HG02884 (cell line): ENCODE data around the gene CBFA2T2.

ENCODE experiments used
- ATAC-seq: cut with Tn5 transposase; IDR thresholded peaks from one replicate; pipeline ENCODE4 v1.9.1; 2021; ENCODE audit warnings: mild to moderate bottlenecking, moderate library complexity; ENCODE audit not compliant: unreplicated experiment

Gene CBFA2T2

DNA sequence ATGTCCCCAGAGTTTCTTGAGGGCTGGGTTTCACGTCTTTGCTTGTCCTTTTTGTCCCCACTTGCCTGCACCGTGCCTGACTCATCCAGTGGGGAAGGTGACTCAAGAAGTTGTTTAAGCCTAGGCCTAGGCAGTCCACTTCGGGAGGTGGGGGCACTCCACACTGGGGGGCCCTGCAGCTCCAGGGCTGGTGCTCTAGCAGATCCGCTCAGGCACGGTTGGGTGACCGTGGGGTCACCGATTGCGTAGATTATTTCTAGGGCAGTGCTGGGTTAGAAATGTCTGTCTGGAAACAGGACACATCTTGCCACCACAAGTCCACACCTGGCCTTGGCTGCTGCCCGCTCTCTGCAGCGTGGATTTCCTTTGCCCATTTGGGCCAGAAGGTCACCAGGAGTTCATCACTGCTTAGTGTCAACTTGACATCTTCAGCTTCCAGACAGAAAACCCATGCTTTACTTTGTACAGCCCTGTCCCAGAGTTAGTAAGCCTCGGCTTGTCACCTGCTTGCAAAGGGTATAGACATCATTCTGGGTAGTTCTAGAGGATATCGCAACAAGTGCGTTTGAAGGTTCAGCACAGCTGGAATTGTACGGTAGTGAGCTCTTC, 158.6 kb downstream of the CBFA2T2 start:
- no peak for ATAC-seq

DNA sequence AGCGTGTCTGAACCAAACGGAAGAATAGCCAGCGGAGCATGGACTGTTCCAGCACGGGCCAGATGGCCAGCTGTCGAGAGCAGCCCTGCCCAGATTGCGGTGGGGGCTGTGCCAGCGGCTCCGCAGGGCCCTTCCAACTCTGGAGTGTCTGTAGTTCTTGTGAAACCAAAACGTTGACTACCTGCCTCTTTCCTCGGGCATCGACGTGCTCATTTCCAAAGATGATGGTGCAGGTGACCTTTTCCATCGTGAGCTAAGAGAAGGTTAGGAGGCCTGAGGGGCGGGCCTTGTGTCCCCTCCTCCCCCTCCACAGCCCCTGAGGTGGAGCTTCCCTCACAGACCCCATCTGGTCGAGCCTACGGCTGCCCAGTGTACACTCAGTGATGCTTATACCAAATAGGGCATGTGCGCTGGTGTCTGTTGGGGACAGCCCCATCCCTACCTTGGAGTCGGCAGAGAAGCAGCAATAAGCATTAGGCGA, 159.3 kb downstream of the CBFA2T2 start:
- ATAC-seq = no peak

DNA sequence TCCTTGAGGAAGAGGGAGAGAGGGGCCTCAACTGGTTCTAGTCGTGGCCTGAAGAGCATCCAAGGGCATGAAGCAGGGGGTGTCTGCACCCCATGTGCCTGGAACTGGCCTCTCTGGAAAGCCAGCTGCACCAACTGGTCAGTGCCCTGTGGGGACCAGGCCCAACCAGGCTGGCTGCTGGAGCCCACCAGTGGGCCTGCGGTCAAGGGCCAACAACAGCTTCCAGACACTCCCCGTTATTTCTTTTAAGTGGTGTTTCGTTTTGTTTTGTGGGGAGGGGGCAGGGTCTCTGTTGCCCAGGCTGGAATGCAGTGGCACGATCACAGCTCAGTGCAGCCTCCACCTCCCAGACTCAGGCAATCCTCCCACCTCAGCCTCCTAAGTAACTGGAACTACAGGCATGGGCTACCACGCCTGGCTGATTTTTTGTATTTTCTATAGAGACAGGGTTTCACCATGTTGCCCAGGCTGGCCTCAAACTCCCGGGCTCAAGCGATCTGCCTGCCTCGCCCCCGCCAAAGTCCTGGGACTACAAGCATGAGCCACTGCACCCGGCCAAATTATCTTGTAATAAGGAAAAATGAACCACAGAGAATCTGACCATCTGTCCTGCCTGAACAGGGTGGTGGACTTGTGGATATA, 160.3 kb downstream of the CBFA2T2 start:
- ATAC-seq = no peak

DNA sequence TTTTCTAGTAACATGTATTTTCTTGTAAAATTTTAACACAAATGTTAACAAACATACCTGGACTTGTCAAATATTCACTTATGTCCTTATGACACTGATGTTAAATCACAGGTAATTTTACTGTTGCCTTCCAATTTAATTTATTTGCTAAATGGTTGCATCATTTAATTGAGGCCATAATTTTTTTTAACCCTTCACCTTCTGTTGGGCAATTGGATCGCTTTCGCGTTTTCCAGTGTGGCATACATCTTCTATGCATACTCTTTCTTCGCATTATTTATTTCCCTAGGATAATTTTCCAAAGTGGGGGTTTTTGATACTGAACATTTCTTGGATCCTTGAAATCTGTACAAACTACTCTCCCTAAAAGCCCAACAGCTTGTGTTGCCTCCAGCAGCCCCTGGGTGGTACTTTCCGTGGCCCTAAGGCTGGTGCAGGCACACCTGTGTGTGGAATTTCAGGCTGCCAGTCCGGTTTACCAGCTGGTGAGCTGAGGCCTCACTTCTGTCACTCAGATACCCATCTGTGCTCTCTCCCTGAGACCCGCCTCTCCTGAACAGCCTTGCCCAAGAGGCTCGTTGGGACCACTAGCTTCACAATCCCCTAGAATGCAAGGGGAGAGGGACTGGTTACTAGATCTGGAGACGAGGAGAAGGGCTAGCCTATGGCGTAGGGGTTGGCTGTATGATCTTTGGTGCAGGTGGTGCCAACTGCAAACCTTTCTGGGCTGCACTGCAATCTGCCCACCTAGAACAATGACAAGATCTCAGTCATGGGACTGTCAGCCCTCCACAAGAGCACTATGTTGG, 161.1 kb downstream of the CBFA2T2 start:
- ATAC-seq = no peak

DNA sequence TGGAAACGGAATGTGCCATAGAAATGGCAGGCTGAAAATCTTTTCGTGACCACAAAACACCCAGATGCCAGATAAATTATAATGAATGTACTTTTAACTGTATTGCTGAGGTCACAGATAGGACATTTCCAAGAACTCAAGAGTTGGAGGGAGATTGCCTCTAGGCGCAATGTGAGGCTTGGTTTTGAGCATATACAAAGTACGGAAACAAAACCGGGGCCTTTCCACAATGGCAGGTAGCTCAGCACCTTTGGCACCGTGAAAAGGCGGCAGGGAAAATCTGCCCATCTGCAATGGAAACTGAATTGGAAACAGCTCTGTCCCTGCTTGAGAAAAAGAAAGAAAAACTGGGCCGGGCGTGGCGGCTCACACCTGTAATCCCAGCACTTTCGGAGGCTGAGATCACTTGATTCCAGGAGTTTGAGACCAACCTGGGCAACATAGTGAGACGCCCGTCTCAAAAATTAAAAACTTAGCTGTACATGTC, 161.7 kb downstream of the CBFA2T2 start:
- ATAC-seq = no peak

DNA sequence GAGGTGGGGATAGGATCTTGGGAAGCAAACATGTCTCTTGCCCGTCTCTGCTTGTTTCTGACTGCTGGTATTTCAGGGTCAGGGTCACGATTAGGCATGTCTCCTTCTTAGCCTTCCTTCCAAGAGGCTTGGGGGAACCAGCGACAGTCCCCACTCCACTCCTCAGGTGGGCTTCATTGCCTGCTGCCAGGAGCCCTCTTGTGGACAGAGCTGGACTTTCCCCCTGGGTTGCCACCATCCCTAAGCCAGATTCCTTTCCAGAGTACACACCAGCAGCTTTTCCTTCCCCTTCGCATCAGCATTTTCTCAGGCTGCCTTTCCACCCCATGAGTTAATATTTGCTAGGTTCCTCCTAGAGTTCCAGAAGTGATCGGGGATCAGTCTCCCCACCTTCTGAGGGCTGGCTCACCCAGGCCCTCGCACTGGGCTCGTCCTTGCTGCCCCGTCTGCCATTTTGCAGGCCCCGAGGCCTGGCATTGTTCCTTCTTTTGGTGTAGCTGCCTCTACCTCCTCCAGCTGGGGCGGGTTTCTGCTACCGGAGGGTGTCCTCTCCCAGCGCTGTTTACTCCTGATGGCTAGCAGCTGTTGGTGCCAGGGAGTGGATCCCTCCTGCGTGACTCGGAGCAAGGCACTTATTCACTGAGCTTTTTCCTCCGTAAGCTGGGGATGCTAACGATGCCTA, 163.5 kb downstream of the CBFA2T2 start:
- ATAC-seq = no peak

DNA sequence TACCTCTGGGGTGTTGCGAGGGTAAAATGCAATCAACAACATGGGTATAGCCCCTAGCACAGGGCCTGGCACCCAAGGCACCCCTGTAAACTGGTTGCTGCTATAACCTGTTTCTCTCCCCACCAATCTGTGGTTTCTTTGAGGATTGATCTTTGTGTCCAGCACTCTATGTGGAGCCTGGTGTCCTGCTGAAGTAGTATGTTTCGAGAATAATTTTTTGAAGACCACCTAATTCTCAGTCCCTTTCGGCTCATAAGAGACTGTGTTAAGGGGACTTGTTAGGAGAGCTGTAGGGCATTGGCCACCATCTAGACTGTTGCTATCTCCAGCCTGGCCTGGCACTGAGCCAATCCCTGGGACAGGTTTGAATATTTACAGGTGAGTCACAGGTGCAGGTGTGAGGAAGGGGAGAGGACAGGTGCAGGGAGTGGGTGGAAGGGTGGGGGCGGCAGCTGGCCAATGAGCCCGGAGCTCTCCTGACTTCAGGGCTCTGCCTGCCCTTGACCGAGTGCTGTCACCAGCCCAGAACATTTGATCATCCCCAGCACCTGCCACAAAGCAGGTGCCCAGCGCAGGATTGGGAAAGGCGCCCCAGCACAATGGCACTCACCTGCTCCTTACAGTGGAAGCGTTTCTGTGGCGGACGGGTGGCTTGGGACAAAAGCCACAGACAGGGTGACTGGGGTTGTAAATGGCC, 164.2 kb downstream of the CBFA2T2 start:
- no peak for ATAC-seq

DNA sequence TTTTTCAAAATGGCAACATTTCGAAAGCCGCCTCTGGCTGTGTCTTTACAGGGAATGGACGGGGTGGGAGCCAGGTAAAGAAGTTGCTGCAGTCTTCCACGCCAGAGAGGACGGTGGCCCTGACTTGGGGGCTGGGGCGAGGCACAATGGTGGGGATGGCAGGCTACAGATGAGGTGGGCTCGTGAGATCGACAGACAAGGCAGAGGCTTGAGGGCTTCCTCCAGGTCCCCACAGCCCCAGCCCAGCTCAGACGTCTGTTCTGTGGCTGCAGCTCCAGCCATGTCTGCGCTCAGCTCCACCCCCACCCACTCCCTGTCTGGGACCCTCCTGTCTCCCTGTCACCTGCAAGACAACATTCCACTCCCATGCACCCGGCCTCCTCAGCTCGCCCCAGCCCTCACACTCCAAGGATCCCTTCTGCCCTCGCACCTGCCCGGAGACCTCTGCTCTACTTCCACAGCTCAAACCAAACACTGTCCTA, 164.8 kb downstream of the CBFA2T2 start:
- no peak for ATAC-seq

DNA sequence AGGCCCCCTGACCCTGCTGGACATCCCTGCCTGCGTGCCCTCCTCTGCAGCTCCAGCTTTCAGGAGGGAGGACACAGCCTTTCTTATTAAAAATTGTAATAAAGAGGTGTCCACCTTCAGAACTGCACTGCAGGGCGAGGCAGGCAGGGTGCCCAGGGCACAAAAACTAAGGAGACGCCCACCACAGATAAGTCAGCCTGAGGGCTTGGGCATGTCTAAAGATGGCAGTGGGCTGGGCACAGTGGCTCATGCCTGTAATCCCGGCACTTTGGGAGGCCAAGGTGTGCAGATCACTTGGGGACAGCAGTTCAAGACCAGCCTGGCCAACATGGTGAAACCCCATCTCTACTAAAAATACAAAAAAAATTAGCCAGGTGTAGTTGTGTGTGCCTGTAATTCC, 165.3 kb downstream of the CBFA2T2 start:
- ATAC-seq = no peak

DNA sequence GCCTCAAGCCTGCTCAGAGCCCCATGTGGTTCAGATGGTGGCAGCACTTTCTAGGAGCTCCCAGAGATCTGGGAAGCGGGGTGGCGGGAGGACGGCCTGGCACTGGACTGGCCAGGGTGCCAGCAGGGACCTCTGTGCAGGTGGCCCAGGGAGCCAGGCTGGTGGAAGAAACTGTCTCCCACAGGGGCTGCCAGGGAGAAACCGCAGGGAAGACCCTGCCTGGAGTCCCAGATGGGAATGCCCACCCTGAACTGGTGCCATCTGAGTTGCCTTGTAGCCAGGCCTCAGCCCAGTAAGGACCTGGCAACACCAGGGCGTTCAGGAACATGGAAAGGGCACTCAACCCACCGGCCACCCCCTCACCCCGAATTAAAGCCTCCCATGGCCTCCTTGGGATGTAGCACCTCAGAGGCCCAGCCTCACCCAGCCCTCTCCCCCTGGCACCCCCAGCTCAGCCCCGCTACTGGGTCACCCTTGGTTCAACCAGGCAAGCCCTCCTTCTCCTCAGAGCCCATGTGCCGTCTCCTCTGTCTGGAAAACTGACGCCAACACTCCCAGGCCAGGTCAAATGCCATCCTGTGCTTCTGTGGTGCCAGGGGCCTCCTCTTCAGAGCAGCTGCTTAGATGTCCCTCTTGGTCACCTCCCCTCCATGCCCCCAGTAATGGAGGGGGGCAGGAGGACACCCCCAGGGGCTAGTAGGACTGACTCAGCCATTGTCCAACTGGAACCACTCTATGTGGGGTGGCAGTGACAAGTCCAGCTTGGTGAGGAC, 166.3 kb downstream of the CBFA2T2 start:
- no peak for ATAC-seq

DNA sequence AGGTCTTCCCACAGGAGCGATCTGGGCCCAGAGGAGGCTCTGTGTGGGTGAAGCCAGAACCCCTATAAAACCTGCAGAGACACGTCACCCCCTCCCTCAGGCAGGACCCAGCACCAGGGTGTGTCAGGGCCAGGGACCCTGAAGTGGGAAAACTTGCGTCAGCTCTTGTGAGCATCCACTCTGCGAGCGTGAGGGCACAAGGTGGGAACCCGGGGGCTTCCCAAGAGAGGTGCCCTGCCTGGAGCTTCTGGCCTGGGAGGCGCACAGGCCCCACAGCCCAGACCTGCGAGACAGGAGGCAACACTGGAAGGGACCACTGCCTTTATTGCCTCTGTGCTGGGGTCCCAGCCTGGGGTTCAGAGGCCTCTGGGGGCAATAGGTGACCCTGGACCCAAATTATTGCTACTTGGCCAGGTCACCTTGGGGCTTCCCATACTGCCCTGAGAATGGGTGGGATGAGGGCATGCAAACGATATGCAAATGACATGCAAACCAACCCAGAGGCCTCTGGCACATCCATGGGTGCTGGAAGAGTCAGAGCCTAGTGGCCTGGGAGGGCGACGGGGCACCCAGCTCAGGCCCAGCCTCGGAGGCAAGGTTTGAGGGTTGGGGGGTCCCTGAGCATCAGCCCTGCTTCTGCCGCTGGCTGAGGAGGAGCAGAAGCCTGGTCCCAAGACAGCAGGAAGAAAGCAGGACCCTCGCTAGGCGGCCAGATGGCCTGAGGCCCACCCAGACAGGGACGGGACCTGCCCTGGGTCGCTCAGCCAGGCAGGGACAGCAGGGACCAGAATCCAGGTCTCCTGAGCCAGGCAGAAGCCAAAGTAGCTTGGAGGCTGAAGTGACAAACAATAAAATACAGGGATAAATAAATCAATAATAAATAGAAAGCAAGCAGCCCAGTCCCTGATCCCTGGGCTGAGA, 167.1 kb downstream of the CBFA2T2 start:
- no peak for ATAC-seq

DNA sequence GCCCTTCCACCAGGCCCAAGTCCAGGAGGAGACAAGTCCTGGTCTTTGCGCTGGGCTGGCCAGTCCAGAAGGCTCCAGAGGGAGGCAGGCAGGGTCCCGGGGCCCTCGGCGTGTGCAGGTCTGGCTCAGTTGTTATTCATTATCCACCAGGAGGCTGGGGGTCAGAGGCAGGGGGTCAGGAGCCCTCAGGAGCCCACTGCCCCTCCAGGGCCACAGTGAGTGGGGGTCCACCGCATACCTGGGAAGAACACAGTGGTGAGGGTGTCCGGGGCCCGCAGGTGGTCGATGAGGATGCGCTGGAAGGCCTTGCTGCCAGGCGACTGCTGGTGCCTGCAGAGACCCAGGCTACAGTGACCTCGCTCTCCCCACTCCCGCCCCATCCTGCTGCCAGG, 167.8 kb downstream of the CBFA2T2 start:
- no peak for ATAC-seq

DNA sequence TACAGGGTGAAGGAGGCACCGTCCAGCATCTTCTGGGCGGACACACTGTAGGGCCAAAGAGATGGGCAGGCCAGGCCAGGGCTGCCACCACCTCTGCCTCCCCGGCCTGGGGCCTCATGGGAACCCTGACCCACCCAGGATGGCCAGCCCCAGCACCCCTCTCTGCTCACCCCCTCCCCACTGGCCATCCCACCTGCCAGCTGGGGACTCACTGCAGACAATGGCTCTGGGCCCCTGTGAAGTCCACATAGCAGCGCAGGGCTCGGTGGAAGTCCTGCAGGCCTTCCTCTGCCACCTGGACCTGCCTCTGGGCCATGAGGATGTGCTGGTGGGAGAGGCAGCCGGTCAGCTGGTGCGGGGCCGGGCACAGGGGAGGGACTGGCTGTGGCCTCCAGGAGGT, 168.6 kb downstream of the CBFA2T2 start:
- ATAC-seq = no peak

DNA sequence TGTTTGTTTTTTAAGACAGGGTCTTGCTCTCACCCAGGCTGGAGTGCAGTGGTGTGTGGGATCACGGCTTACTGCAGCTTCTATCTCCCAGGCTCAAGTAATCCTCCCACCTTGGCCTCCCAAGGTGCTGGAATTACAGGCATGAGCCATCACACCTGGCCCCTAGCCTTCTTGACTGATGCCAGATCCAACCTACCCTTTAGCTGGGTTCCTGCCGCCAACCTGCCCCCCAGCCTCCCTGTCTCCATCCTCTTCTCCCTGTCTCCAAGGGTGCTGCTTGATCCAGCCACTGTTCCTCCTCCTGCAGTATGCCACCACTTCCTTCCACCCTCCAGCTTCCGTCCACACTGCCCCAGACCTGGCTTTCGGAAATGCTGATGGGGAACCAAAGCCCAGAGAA, 169.0 kb downstream of the CBFA2T2 start:
- ATAC-seq = no peak

DNA sequence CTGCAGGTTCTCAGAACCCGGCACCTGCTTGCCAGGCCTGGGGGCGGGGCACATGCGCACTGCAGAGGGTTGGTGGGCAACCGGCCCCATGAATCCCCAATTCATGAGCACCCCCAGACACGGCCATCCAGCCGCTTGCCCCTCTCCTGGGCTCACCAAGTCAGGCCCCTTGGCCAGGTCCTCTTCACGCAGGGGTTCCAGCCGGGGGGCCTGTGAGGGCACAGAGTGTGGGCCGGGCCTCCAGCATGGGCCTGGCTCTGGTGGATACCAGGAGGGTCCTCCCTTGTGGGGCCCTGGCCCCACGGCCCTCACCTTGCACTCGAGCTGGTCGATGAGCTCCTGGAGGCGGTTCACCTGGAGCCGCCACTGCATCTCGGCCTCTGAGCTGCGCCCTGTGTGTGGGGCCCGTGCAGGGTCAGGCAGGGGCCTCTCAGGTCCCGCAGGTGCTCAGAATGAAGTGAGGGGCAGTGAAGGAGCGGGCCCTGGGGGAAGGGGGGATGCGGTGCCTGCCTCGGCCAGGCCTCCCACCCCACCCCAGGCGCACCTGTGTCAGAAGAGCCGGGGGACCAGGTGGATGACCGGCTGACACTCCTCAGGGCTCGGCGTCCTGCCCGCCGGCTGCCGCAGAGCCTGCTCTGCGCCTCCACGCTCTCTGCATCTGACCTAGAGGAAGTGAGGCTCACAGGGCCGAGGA, 169.6 kb downstream of the CBFA2T2 start:
- no peak for ATAC-seq

DNA sequence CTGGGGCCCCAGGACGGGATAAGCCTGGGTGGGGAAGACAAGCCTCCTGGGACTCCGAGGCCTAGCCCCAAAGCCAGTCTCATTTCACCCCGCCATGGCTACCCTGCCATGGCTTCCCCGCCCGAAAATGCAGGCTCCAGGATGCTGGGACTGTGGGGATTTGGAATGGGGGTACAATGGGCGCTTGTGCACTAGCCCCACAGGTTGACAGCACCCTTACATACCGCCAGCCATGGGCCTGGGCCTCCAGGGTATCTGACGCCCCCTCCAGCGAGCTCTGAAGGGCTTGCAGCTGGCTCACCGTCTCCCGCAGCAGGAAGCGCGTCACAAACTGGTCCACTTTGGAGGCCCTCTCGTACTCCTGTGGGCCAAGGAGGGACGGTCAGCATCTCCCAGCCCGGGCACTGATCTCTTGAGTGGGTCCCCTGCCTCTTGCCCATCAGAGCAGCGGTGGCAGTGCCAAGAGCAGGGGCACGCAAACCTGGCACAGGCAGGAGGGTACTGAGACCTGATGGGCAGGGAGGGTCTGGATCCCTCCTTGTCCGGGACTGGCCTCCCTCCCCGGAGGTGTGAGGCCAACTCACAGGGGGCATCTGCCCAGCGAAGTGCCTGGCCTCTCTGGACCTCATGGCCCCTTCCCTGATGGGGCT, 170.3 kb downstream of the CBFA2T2 start:
- ATAC-seq = no peak

DNA sequence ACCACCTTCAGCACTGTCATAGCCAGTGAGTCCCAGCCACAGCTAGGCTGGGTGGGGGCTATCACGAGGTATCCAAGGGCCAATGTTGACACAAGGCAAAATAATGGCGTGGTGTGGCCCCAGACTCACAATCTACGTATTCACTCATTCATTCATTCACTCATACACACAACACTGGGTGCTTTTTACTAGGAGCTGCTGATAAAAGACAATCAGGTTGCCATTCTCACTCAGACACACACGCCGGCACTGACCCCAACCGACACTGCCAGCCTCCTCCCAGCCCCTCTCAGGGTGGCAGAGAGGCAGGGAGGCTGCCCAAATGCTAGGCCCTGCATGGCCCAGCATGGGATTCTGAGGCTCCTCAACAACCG, 170.8 kb downstream of the CBFA2T2 start:
- ATAC-seq = no peak

DNA sequence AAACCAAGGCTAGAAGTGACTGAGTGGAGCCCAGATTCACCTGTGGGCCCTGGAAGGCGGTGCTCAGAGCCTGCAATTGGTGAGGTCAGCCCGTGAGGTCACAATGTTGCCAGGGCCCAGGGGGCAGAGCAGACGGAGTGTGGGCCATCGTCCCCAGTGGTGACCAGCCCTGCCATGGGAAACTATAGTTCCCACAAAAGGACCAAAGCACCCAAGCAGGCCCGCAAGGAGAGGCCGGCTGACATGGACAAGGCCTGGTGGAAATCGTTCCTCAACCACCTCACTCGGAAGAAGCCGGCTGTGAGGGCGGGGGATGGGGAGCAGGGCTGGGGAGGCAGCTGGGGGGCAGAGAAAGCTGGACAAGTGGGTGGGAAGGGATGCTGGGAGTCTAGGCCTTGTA, 172.3 kb downstream of the CBFA2T2 start, which contains the start of gene C20orf144:
Gene C20orf144 (plus strand): TSS at position 156 of the 400 bp plus-strand sequence. CDS start 19 bp downstream, at position 175.
- ATAC-seq = no peak
